HG03060 (cell line): ENCODE results near the gene UTS2R.
"Not testable (repeated sequence)": the region's sequence is repeated elsewhere in the genome, so short reads cannot be mapped to it uniquely, and the experiment has no call there.

Experiments used
- ATAC-seq: cut with Tn5 transposase; IDR thresholded peaks from one replicate; pipeline ENCODE4 v1.9.1; 2021; ENCODE audit warnings: low read depth, moderate number of reproducible peaks; ENCODE audit not compliant: unreplicated experiment

Gene UTS2R

DNA sequence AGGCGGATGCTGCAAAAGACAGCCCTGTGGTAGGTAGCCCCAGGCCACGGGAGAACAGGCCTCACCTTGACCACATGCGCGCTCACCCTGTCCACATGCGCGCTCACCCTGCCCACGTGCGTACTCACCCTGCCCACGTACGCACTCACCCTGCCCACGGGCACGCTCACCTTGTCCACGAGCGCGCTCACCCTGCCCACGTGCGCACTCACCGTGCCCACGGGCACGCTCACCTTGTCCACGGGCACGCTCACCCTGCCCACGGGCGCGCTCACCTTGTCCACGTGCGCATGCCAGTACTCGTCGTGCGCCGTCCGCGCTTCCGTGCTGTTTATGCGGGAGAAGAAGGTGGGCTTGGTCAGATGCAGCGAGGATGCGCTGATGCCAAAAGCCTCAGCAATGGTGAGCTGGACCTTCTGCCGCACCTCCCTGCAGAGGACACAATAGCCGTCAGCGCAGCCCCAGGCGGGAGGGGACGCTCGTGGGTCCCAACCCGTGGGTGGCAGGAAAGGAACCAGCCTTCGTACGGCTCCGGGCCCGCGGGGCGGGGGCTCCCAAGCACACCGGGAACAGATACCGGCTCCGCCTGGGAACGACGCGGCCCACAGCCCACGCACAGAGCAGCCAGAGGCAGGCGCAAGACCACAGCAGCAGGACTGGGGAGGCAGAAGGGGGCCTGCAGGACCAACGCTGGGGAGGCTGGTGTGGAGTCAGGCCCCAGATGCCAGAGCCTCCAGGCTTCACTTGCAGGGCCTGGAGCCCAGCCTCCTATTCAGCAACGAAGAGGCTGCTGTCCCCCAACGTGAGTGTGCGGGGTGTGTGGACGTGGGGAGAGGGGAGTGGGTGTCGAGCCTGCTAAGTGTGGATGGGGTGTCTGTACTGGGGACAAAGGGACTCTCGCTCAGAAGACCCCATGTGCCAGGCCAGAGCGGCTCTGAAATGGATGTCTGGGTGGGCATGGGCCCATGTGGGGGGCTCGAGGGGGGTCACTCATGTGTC lies 32.4 kb downstream of the UTS2R start:
- no peak for ATAC-seq

GRCh38 chr17:82405051-82405450 lies 33.5 kb downstream of the UTS2R start:
- no peak for ATAC-seq

- no peak for ATAC-seq
Measured at GRCh38 chr17:82406131-82406671, 34.6 kb downstream of the UTS2R start.

- no peak for ATAC-seq
Measured at GRCh38 chr17:82407255-82407654, 35.7 kb downstream of the UTS2R start.

DNA sequence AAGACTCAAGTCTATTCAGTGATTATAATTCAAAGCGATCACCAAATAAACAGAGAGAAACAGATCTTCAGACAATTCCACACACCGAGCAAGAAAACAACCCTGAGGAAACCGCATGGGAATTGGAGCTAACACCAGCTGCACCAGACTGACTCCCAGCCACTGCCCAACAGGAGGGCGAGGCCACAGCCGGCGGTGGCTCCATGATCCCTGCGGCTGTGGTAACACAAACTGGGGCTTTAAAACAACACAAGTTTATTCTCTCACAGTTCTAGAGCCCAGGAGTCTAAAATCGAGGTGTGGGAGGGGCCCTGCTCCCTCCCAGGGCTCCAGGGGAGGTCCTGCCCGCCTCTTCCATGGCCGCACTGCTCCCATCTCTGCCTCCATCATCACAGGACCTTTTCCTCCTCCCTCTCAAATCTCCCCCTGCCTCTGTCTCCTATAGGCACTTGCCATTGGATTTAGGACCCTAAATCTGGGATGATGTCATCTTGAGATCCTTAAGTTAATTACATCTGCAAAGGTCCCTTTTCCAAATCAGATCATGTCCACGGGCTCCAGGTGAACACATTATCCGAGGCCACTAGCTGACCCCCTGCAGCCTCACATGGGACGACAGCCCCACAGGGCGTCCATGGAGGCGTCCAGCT lies 36.8 kb downstream of the UTS2R start:
- ATAC-seq = no peak

DNA sequence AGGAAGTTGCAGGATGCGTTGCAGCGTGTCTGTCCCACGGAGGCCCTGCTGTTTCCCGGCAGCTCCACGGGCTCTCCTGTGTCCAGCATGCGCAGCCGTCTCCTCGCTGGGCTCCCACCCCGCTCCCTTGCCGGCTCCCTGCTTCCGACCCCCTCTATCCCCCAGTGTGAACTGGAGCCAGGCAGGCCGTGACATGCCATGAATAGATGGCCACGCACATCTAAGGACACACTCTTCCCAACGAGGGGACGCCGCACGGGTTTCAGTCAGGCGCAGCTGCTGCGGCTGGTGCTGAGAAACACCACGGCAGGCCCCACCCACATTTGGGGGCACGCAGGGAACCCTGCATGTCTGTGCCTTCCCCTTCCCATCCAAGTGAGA lies 37.4 kb downstream of the UTS2R start:
- ATAC-seq = no peak

- no peak for ATAC-seq
Measured at GRCh38 chr17:82410014-82410716, 38.6 kb downstream of the UTS2R start.

GRCh38 chr17:82411396-82412053 lies 40.0 kb downstream of the UTS2R start:
- no peak for ATAC-seq

DNA sequence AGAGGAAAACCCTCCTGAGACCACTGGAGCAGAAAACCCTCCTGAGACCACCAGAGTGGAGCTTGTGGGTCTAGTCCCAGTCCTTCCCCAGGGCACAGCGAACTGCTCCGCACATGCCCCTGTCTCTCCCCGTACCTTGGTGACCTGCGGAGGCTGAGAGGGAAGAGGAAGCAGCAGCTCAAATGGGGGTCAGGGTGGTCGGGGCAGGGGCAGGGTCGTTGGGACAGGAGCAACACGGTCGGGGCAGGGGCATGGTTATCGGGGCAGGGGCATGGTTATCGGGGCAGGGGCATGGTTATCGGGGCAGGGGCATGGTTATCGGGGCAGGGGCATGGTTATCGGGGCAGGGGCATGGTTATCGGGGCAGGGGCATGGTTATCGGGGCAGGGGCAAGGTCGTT lies 40.5 kb downstream of the UTS2R start:
- not testable (repeated sequence) for ATAC-seq

DNA sequence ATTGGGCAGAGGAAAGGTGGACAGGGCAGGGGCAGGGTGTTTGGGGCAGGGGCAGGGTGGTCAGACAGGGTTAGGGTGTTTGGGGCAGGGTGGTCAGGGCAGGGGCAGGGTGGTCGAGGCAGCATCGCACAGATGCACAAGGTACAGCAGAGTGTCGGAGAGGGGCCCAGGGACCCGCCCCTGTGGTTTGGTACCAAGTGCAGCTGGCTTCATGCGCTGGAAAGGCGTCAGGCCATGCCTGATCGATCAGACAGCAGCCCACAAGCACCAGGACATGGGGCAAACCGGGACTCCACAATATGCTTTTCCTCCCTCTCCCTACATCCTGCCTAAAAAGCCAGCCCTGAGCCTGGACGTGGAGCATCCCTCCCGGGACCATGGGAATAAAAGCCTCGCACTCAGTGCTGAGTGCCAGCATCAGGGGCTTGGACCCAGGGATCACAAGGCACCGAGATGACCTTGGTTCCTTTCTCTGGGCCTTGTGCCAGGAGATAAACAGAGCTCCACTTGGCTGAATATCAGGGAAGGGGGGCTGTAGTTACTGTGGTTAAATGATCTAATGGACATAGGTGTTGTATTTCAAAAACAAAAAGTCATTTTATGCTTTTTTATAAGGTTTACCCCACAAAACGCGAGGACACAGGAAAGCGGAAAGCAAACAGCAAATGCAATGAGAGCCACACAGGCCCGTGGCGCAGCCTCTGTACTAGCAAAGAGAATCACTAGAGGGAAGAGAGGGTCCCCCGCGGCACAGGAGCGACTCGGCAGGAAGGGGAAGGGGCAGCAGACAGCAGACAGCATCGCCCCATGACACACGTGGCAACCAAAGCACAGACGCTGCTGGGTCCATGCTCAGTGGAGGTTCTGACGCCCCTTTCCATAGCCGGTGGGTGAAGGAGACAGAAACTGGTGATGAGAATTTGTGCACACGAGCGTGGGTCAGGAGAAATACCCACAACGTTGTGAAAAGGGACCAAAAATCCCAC lies 41.3 kb downstream of the UTS2R start:
- ATAC-seq = no peak

- no peak for ATAC-seq
Measured at GRCh38 chr17:82414548-82415281, 43.1 kb downstream of the UTS2R start.

DNA sequence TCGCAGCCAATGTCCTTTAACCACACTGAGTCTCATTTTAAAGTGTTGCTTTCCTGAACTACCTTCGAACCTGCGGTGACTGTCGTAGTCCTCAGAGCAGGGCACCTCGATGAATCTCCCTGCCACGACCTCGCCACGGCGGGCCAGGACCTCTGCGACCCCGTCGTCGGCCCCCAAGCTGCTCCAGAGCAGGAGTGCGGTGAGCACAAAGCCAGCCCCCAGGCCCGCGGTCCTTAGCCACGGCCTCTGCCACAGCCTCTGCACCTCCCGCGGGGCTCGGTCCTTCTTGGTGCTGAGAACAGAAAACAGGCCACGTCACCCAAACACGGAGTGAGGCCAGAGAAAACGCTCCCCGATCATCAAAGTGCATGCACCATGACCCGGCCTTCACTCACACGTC lies 43.8 kb downstream of the UTS2R start:
- no peak for ATAC-seq

GRCh38 chr17:82415786-82416185 lies 44.2 kb downstream of the UTS2R start:
- ATAC-seq = no peak

DNA sequence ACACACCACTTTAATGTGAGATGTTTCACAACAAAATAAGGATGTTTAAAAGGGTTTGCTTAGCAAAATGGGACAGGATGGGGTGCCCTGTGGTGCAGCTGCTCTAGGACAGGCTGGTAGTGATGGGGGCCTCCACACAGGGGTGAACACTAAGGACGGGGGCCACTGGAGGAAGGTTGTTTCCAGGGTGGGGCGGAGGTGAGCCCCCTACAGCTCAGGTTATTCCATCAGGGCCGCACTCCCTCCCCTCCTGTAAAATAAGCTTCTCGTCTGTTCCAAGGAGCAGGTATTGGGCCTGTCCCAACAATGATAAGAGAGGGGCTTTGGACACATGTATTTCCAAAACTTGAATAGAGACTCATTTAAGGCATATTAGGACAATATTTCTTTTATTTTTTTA lies 44.7 kb downstream of the UTS2R start:
- ATAC-seq = no peak

DNA sequence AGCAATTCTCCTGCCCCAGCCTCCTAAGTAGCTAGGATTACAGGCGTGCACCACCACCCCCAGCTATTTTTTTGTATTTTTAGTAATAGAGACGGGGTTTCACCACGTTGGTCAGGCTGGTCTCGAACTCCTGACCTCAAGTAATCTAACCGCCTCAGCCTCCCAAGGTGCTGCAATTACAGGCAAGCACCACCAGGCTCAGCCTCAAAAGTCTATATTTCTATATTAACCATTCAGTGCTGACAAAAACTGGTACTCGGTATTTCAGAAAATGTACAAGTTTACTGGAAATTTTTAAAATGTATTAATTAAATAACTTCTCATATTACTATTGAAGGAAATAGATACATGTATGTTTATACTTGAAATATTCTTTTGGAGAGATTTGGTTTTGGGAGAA lies 45.2 kb downstream of the UTS2R start:
- ATAC-seq = no peak

DNA sequence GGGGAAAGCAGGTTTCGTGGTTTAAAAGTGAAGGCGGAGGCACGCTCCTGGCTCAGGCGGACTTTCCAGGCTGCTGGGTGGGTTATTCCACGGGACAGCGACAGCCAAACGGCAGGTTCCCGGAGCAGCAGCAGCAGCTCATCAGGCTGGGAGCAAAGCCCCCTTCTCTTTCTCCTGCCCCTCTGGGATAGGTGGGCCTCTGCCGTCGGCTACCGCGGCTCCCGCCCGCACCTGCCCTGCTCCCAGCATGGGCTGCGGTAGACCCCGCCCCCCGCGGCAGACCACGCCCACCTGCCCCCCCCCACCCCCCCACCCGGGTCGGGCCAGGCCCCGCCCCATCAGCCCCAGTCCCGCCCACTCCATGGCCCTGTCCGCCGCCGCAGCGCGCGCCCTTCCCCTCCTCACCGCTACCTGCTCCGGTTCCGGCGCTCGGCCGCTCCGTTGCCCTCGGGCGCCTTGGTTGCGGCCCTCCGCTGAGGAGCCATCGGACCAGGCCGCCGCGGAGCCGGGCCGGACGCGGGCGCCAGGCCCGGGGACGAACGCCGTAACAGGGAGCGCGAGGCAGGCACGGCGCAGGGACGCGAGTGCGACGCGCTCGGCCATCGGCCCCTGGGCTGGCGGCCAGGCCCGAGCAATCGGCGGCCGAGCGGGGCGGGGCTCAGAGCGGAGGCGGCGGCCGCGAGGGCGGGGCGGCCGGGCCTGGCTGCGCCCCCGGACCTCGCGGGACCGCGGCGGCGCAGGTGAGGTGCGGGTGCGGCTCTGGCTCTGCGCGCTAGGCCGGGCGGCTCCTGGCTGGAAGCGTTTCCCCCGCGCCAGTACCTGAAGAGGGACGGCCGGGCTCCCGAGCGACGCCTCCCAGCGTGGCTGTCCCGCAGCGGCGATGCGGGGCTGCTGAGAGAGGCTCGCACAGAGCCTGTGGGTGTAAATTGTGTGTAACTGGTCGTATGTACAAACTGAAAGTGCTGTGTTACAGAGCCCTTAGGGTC lies 46.7 kb downstream of the UTS2R start, which contains the start of the genes HEXD and OGFOD3:
TSS of gene HEXD (plus strand) at position 347 of the 986 bp plus-strand sequence. CDS start 1,453 bp downstream, outside the sequence.
TSS of gene OGFOD3 (minus strand) at position 586 of the 986 bp plus-strand sequence. CDS start at position 485, 101 bp downstream.
- peak; percentile 44 for ATAC-seq

- ATAC-seq = no peak
Measured at GRCh38 chr17:82419540-82419939, 48.0 kb downstream of the UTS2R start.
